DND-41 (cell line): ENCODE measurements around the gene ATP10D.

Source experiments
- ATAC-seq: fragments of 200-7000 bp; cut with Tn5 transposase; 3 replicates; pipeline ENCODE4 v1.9.1; 2021; ENCODE audit warnings: low read depth; ENCODE audit not compliant: insufficient read depth
- DNase-seq: peaks from one replicate; pipeline ENCODE4 v3.0.0-alpha.2; 2020
- H2AFZ ChIP-seq: 2 replicates; pipeline ENCODE4 v1.6.0; 2012; ENCODE audit warnings: low read depth, low read length
- H3K27ac ChIP-seq: 2 replicates; pipeline ENCODE4 v1.5.1; 2012; ENCODE audit warnings: low read length, inconsistent platforms
- H3K27me3 ChIP-seq: fragments of 200-600 bp; sonication (generic); 2 replicates; pipeline ENCODE4 v1.6.0; 2012; ENCODE audit warnings: low read length, mild to moderate bottlenecking, inconsistent platforms; ENCODE audit not compliant: insufficient read depth, poor library complexity
- H3K36me3 ChIP-seq: 2 replicates; pipeline ENCODE4 v1.5.1; 2012; ENCODE audit warnings: low read length, inconsistent platforms; ENCODE audit not compliant: insufficient read depth
- H3K4me1 ChIP-seq: 2 replicates; pipeline ENCODE4 v1.5.1; 2012; ENCODE audit warnings: mild to moderate bottlenecking, low read length; ENCODE audit not compliant: insufficient read depth
- H3K4me2 ChIP-seq: 2 replicates; pipeline ENCODE4 v1.6.0; 2012; ENCODE audit warnings: mild to moderate bottlenecking, moderate library complexity, low read length, inconsistent platforms; ENCODE audit not compliant: insufficient read depth
- H3K4me3 ChIP-seq, 2 experiments: fragments of 200-600 bp in 1 of 2; shearing (Covaris generic) in 1 of 2; 2 replicates each; pipeline ENCODE4 v1.5.1; 2012 to 2016; ENCODE audit warnings: inconsistent platforms in 2 of 2, low read length in 2 of 2, mild to moderate bottlenecking in 2 of 2, low read depth in 1 of 2, moderate library complexity in 1 of 2
- H3K79me2 ChIP-seq: 2 replicates; pipeline ENCODE4 v1.6.0; 2012; ENCODE audit warnings: low read length, inconsistent platforms; ENCODE audit not compliant: insufficient read depth
- H3K9ac ChIP-seq: 2 replicates; pipeline ENCODE4 v1.6.0; 2012; ENCODE audit warnings: low read depth, mild to moderate bottlenecking, inconsistent platforms, low read length, moderate library complexity
- H3K9me3 ChIP-seq: 2 replicates; pipeline ENCODE4 v1.5.1; 2012; ENCODE audit warnings: low read length, moderate library complexity, mild to moderate bottlenecking, inconsistent platforms; ENCODE audit not compliant: insufficient read depth, severe bottlenecking
- H4K20me1 ChIP-seq: 2 replicates; pipeline ENCODE4 v1.6.0; 2012; ENCODE audit warnings: low read length; ENCODE audit not compliant: insufficient read depth
- EZH2 ChIP-seq: IDR thresholded peaks from 3 replicates; pipeline ENCODE4 v1.6.1; 2012; ENCODE audit warnings: borderline replicate concordance, low read depth, mild to moderate bottlenecking, moderate library complexity, low read length, inconsistent platforms; ENCODE audit not compliant: severe bottlenecking
- TF ChIP-seq, protein P1 (sequence below): IDR thresholded peaks from 2 replicates; pipeline ENCODE4 v1.5.1; 2012; ENCODE audit warnings: borderline replicate concordance, low read length, moderate library complexity, mild to moderate bottlenecking; ENCODE audit not compliant: poor library complexity, severe bottlenecking; ENCODE audit errors: extremely low read depth

The ATP10D gene

DNA sequence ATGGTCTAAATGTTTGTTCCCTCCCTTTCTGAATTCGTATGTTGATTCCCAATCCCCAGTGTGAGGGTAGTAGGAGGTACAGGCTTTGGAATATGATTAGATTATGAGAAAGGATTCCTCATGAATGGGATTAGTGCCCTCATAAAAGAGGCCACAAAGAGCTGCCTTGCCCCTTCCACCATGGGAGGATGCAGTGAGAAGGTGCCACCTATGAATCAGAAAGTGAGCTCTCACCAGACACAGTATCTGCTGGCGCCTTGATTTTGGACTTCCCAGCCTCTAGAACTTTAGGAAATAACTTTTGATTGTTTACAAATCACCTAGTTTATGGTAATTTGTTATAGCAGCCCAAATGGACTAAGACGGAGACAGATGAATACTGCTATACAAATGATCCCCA is 3.6 kb downstream of the ATP10D start:
- no peak overlapping the region for H3K27ac ChIP-seq
- peaks cover 86% of the 10 kb centered on the region for H3K4me1 ChIP-seq
- peaks cover 76% of the 10 kb centered on the region for H3K79me2 ChIP-seq
- no peaks in the 10 kb centered on the region for H3K27me3 ChIP-seq
- ATAC-seq (no peak), DNase-seq (no peak)
- H3K9ac ChIP-seq, result no peak overlapping the region
- no peaks in the 10 kb centered on the region for H3K36me3 ChIP-seq
- no peaks in the 10 kb centered on the region for H4K20me1 ChIP-seq
- H2AFZ ChIP-seq, result no peak overlapping the region
- H3K4me2 ChIP-seq, result peak overlapping the region; percentile 10; the same call in 1 of the 2 replicates
- no peak overlapping the region for H3K4me3 ChIP-seq
- TF ChIP-seq, protein P1, sequence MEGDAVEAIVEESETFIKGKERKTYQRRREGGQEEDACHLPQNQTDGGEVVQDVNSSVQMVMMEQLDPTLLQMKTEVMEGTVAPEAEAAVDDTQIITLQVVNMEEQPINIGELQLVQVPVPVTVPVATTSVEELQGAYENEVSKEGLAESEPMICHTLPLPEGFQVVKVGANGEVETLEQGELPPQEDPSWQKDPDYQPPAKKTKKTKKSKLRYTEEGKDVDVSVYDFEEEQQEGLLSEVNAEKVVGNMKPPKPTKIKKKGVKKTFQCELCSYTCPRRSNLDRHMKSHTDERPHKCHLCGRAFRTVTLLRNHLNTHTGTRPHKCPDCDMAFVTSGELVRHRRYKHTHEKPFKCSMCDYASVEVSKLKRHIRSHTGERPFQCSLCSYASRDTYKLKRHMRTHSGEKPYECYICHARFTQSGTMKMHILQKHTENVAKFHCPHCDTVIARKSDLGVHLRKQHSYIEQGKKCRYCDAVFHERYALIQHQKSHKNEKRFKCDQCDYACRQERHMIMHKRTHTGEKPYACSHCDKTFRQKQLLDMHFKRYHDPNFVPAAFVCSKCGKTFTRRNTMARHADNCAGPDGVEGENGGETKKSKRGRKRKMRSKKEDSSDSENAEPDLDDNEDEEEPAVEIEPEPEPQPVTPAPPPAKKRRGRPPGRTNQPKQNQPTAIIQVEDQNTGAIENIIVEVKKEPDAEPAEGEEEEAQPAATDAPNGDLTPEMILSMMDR, result no peak
- TF ChIP-seq EZH2, result no peak
- H3K9me3 ChIP-seq, result no peaks in the 10 kb centered on the region

DNA sequence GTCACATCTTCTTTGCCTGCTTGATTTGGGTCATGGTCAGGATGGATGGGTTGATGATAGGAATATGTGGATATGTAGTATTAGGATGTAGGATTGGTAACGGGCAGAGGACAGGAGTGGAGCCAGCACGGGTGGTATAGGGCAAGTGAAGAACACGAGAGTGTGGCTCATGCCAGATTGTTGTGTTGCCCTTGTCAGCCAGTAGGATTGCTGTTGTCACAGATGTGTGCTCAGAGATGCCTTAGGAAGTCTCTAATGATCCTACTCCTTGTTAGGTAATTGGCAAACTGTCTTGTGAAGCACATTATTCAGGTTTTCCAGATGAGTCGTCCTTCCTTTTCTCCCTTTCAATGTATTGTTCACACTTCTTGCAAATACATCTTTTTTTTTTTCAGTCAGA is 5.5 kb downstream of the ATP10D start:
- Histone ChIP-seq H3K27ac (no peak overlapping the region), H3K79me2 (peaks cover 79% of the 10 kb centered on the region), H4K20me1 (no peaks in the 10 kb centered on the region), H2AFZ (no peak overlapping the region), H3K4me1 (peaks cover 77% of the 10 kb centered on the region), H3K4me3 (no peak overlapping the region), H3K36me3 (no peaks in the 10 kb centered on the region; the same call in 1 of the 2 replicates), H3K27me3 (no peaks in the 10 kb centered on the region), H3K4me2 (peak overlapping the region; percentile 24; the same call in 1 of the 2 replicates), H3K9me3 (no peaks in the 10 kb centered on the region), H3K9ac (no peak overlapping the region)
- peak; percentile 30 for DNase-seq
- peak; percentile 85 for ATAC-seq
- TF ChIP-seq EZH2, result no peak
- TF ChIP-seq, protein P1, result peak; percentile 67

DNA sequence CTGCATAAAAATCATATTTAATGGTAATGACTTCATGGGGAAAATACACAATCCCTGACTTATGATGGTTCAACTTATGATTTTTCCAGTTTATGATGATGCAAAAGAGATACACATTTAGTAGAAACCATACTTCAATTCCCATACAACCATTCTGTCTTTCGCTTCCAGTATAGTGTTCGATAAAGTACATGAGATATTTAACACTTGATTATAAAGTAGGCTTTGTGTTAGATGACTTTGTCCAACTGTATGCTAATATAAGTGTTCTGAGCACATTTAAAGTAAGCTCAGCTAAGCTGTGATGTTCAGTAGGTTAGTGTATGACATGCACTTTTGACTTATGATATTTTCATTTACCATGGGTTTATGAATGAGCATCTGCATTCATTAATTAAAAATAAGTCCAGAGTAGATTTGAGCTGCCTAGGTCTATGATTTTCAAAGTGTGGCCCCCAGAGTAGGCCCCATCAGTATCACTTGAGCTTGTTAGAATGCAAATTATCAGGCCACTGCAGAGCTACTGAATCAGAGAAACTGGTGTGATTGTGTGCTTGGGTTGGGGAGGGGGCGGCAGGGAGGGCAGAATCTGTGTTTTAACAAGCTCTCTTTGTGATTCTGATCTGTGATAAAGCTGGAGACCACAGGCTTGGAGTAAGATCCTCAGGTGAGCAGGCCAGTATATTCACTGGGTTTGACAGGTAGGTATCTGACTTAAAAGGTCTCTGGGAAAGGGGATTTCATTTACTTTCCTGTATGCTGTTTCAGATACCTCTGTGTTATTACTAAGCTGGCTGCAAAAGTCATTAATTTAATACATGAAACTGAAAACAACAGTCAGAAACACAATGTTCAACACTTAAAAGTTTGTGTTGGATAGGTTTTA is 8.4 kb downstream of the ATP10D start:
- no peaks in the 10 kb centered on the region for H3K27me3 ChIP-seq
- H3K9me3 ChIP-seq, result no peaks in the 10 kb centered on the region
- peaks cover 51% of the 10 kb centered on the region for H3K4me1 ChIP-seq
- H3K9ac ChIP-seq, result no peak overlapping the region
- no peak overlapping the region for H2AFZ ChIP-seq
- peaks cover 52% of the 10 kb centered on the region for H3K79me2 ChIP-seq
- no peaks in the 10 kb centered on the region for H4K20me1 ChIP-seq
- TF ChIP-seq, protein P1, result no peak
- no peak for TF ChIP-seq EZH2
- peaks cover 4% of the 10 kb centered on the region; the same call in 1 of the 2 replicates for H3K36me3 ChIP-seq
- ATAC-seq (peak; percentile 35; the same call in 1 of the 3 replicates), DNase-seq (no peak)
- no peak overlapping the region for H3K4me3 ChIP-seq
- peak overlapping the region; percentile 12; the same call in 1 of the 2 replicates for H3K4me2 ChIP-seq
- peak overlapping the region; percentile 30; the same call in 1 of the 2 replicates for H3K27ac ChIP-seq
